Cardiac muscle cell (in vitro differentiated cells and primary cell): ENCODE data around the gene PODN. TPM values are rescaled to one million over a fixed set of nuclear protein-coding genes. Genes with fewer than 3 reads are reported as not detected.

Experiments used
- DNase-seq, 2 donors: peaks; one replicate each; pipeline versions ENCODE4 v3.0.0 to v3.0.0-alpha.2; 2010 to 2017; ENCODE audit warnings: low read depth in 1 of 2, low spot score in 1 of 2
- H3K27ac ChIP-seq: fragments of 200-600 bp; sonication (generic); 2 replicates; pipeline ENCODE4 v1.5.1; 2016
- H3K27me3 ChIP-seq: fragments of 200-600 bp; sonication (generic); 2 replicates; pipeline ENCODE4 v1.6.0; 2016; ENCODE audit warnings: control low read depth
- H3K36me3 ChIP-seq: fragments of 200-600 bp; sonication (generic); 2 replicates; pipeline ENCODE4 v1.5.1; 2016; ENCODE audit warnings: control low read depth
- H3K4me1 ChIP-seq: fragments of 200-600 bp; sonication (generic); 2 replicates; pipeline ENCODE4 v1.8.1; 2017; ENCODE audit warnings: low read depth, mild to moderate bottlenecking, mixed run types
- H3K4me3 ChIP-seq: fragments of 200-600 bp; sonication (generic); 2 replicates; pipeline ENCODE4 v1.5.1; 2016; ENCODE audit warnings: mild to moderate bottlenecking
- H3K9me3 ChIP-seq: fragments of 200-600 bp; sonication (generic); 2 replicates; pipeline ENCODE4 v1.5.1; 2017; ENCODE audit warnings: low read depth, mild to moderate bottlenecking, control low read depth
- CTCF ChIP-seq: IDR thresholded peaks from 2 replicates; pipeline ENCODE4 v1.5.1; 2012; ENCODE audit warnings: low read depth, mild to moderate bottlenecking, low read length
- polyA plus RNA-seq: library from polyadenylated mRNA; unstranded; fragments of >200 nt; fragmentation: Nextera tagmentation; extraction: Ambion mirVana; gene quantifications from 2 replicates; pipeline ENCODE4 v1.2.1, GENCODE V29; 2016
- total RNA-seq: library from RNA; depleted of rRNA; stranded (reverse); fragments of >200 nt; gene quantifications from 2 replicates; pipeline ENCODE4 v1.2.3, GENCODE V29; 2016

PODN gene
- total and polyA plus RNA-seq, 2 experiments from 2014 or later = 2.8 to 6.5 TPM

DNA sequence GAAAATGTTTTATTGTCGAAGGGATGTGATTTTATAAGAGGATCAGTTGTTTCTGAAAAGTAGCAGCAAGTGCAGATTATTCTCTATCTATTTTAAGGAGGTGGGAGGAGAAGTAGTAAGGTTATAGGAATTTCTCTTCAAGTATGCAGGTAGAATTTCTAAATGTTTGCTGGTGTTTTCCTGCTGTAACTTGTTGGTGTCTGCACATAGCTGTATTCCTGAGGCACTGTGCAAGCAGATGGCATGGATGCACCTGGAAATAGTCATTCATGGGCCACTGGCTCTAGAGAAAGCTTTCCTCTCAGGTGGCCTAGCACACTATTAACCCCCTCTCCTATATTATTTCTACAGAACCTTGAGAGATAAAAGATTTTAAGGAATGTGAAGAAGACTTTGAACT lies 30.3 kb upstream of the PODN start:
- no peak for DNase-seq
- TF ChIP-seq CTCF = no peak
- H3K9me3 ChIP-seq = no peaks in the 10 kb centered on the region
- peaks cover 4% of the 10 kb centered on the region for H3K4me1 ChIP-seq
- H3K4me3 ChIP-seq = no peak overlapping the region
- no peaks in the 10 kb centered on the region for H3K27me3 ChIP-seq
- no peak overlapping the region for H3K27ac ChIP-seq
- peaks cover 4% of the 10 kb centered on the region for H3K36me3 ChIP-seq

- no peaks in the 10 kb centered on the region for H3K9me3 ChIP-seq
- no peak overlapping the region for H3K27ac ChIP-seq
- H3K36me3 ChIP-seq = peaks cover 6% of the 10 kb centered on the region
- no peak overlapping the region for H3K4me3 ChIP-seq
- no peak for TF ChIP-seq CTCF
- H3K4me1 ChIP-seq = no peaks in the 10 kb centered on the region
- no peak for DNase-seq
- H3K27me3 ChIP-seq = no peaks in the 10 kb centered on the region
Observed at GRCh38 chr1:53037159-53037558, 24.9 kb upstream of the PODN start.

- TF ChIP-seq CTCF = no peak
- no peak overlapping the region for H3K4me3 ChIP-seq
- peaks cover 6% of the 10 kb centered on the region for H3K36me3 ChIP-seq
- DNase-seq = no peak
- H3K9me3 ChIP-seq = no peaks in the 10 kb centered on the region
- H3K4me1 ChIP-seq = no peaks in the 10 kb centered on the region
- no peaks in the 10 kb centered on the region for H3K27me3 ChIP-seq
- H3K27ac ChIP-seq = no peak overlapping the region
Observed at GRCh38 chr1:53038566-53038965, 23.4 kb upstream of the PODN start.

GRCh38 chr1:53043271-53043670 lies 18.7 kb upstream of the PODN start:
- Histone ChIP-seq H3K4me1 (peaks cover 22% of the 10 kb centered on the region), H3K4me3 (no peak overlapping the region), H3K27me3 (no peaks in the 10 kb centered on the region), H3K27ac (no peak overlapping the region), H3K9me3 (no peaks in the 10 kb centered on the region), H3K36me3 (peaks cover 6% of the 10 kb centered on the region)
- TF ChIP-seq CTCF = no peak
- peak in 1 of 2 donors; percentile 36 for DNase-seq

GRCh38 chr1:53044926-53045325 lies 17.1 kb upstream of the PODN start:
- no peak for DNase-seq
- Histone ChIP-seq H3K36me3 (peaks cover 2% of the 10 kb centered on the region), H3K4me1 (peaks cover 38% of the 10 kb centered on the region), H3K27me3 (no peaks in the 10 kb centered on the region), H3K4me3 (no peak overlapping the region), H3K9me3 (no peaks in the 10 kb centered on the region), H3K27ac (no peak overlapping the region)
- no peak for TF ChIP-seq CTCF

DNA sequence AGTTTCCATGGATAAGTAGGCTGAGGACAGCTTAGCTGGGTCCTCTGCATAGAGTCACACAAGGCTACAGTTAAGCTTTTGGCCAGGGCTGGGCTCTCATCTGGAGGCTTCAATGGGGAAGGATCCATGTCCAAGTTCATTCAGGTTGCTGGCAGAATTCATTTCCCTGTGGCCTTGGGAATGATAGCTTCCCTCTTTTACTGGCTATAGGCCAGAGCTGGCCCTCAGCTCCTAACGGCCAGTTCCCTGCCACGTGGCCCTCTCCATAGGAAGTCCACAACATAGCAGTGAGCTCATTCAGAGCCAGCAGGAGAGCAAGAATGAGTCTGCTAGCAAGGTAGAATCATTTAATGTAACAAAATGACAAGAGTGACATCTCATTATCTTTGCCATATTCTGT lies 15.1 kb upstream of the PODN start:
- peak in 1 of 2 donors; percentile 84 for DNase-seq
- peaks cover 48% of the 10 kb centered on the region for H3K4me1 ChIP-seq
- H3K4me3 ChIP-seq = no peak overlapping the region
- no peaks in the 10 kb centered on the region for H3K9me3 ChIP-seq
- TF ChIP-seq CTCF = no peak
- H3K36me3 ChIP-seq = peaks cover 5% of the 10 kb centered on the region
- no peaks in the 10 kb centered on the region for H3K27me3 ChIP-seq
- H3K27ac ChIP-seq = peak overlapping the region; percentile 84
